Frontal cortex (tissue), 4 donors: ENCODE measurements around the gene S100PBP. TPM values are rescaled to one million over a fixed set of nuclear protein-coding genes. Genes with fewer than 3 reads are reported as not detected.

Experiments
- DNase-seq, 2 donors: peaks; one replicate each; pipeline ENCODE4 v3.0.0; 2012; ENCODE audit warnings: low spot score in 2 of 2
- FAIRE-seq: peaks from 2 replicates; lab custom pipeline; 2012; peaks lifted over from hg19 to GRCh38; lab: Jason Lieb, UNC
- total RNA-seq: library from RNA; depleted of rRNA; stranded (reverse); fragments of >200 nt; gene quantifications from one replicate; pipeline ENCODE4 v1.2.3, GENCODE V29; 2014
- donor health status: control.
- donor health status: control.
- donor health status: control.

S100PBP gene
- total RNA-seq, 1 donor from 2014 or later, result 42.4 TPM

DNA sequence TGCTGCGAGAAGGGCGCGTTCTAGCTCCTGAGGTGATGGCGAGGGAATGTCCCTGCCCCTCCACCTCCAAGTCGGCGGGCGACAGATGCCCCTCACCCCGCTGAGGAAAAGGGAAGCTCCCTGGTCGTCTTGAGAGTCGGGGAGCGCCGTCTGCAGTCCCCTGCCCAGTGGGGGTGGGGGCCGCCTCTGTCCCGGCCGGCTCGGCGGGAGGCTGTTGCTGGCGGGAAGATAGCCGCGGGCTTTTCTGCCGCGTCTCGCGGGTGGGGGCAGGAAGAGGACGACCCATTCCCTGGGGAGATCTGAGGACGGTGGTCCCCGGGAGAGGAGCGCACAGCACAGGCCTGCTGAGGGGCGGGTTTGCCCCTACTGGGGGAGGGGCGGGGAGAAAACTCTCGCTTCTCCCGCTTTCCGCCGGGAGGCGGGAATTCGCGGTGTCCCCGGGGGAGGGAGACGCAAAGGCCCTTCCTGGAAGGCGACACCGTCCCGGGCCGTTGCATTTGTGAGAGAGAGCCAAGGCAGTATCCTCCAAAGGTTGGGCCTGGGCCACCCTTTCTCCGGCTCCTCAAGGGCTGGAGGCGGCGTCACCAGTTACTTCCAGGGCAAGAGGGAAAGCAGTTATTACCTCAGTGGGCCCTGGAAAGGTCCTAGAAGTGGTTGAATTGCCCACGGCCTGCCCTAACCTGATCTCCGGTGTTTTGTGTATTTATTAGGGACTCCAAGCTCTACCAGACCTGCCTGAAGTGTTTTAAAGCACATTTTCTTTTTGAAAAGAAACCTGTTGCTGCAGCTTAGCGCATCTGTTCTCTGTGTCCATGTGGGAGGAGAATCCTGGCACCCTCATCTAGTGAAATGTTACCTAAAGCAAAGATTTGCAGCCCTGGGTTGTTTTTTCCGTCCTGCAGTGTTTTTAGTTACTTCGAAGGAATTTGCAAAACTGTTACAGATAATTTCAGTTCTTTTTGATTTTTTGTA is 648 bp downstream of the S100PBP start:
- DNase-seq, result peak; percentile 44 to 56
- FAIRE-seq, result no peak

DNA sequence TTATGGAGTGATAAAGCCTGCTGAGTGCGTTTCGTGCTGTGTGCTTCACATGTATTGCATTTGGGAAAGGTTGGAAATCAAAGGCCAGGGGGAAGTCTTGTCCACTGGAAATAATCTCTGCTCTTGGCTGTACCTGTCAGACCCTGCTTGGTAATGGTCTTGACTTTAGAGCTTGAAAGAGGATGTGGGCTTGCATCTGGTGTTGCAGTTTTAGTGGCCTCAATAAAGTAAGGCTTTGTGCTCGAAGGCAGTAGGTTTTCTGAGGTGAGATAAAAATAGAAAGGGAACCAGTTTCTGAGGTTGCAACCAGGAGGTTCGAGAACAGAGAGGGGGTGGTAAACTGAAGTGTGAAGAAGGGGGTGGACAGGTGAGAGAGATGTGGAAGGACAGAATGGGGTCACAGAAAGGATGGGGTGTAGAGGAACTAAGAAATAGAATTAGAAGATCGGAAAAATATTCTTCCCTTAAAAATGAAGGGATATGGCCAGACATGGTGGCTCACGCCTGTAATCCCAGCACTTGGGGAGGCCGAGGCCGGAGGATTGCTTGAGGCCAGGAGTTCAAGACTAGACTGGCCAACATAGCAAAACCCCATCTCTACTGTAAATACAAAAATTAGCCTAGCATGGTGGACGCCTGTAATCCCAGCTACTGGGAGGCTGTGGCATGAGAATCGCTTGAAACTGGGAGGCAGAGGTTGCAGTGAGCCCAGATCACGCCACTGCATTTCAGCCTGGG is 1.5 kb downstream of the S100PBP start:
- FAIRE-seq, result no peak

DNA sequence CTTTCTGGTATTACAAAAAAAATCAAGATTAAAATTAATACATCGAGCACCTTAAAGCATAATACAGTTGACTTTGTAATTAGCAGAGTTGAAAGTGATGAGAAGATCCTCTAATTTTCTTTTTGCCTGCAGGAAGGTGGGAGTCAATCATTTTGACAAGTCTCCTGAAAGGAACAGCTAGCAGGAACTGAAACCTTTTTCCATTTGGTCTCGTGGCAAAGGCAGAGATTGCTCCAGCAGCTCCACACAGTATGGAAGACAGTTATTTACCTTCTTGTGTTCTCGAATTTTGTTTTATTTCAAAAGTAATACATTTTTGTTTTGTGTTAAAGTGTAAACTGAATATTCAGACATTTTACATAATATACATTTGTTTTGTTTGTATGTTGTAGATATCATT is 7.7 kb downstream of the S100PBP start:
- DNase-seq (no peak), FAIRE-seq (no peak)

More for the DNA sequence above, 1.5 kb downstream of the S100PBP start:
- DNase-seq, result no peak

- DNase-seq (no peak), FAIRE-seq (no peak)
These were observed 10.9 kb downstream of the S100PBP start for GRCh38 chr1:32828341-32828740.

- no peak for FAIRE-seq
- DNase-seq, result no peak
These were observed 12.8 kb downstream of the S100PBP start for GRCh38 chr1:32830092-32830852.

GRCh38 chr1:32831878-32832277 is 14.4 kb downstream of the S100PBP start:
- DNase-seq, result no peak
- no peak for FAIRE-seq

GRCh38 chr1:32848354-32849063 is 31.1 kb downstream of the S100PBP start:
- no peak for DNase-seq
- no peak for FAIRE-seq

DNA sequence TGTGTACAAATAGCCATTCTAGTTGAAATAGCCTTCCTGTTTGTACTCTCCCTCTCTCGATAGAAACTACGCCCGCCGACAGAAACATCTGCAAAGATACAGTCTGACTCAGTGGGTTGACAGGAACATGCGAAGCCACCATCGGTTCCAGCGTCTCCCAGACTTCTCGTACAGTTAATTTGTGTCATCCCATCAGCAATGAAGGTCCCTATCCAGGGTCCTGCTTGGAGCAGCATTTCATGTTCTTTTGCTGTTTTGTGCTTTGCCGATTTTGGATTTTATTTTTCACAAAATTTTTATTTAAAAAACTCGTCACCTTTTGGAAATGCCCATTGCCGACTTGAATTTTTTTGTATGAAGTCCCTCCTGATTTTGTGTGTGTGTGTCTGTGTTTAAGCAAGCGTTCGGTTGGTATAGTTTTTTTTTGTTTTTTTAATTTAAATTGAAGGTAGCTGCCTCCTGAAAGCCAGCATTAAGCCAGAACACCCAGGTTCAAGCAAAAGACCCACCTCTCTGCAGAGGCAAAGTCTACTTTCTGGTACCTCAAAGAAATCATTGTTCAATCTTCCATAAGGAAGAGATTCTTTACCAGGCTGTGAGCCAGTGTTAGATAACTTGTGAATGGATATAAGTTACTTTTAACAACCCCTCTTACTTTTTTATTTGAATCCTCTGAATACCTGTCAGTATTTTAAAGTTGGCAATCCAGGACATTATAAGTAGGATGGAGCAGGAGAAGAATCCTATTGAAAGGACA is 38.6 kb downstream of the S100PBP start:
- FAIRE-seq, result no peak
- no peak for DNase-seq

DNA sequence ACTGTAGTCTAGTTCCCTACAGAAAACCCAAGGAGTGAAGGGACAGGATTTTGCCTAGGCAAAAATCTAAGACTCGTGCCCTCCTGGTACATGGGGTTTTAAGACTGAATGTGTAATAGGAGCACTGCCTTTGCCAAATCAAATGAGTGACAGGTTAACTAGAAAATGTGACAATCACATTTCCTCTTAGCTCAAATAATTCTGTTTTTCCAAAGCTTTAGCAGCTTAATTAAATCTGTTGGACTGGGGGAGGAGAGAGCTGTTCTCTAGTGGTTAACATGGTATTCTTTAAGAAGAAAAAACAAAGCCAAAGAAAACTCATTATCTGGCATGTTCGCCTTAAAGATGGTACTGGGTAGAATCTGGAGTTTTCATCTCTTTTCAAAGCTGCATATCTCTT is 40.7 kb downstream of the S100PBP start:
- DNase-seq (no peak), FAIRE-seq (no peak)

GRCh38 chr1:32858791-32859190 is 41.3 kb downstream of the S100PBP start:
- DNase-seq, result no peak
- no peak for FAIRE-seq

DNA sequence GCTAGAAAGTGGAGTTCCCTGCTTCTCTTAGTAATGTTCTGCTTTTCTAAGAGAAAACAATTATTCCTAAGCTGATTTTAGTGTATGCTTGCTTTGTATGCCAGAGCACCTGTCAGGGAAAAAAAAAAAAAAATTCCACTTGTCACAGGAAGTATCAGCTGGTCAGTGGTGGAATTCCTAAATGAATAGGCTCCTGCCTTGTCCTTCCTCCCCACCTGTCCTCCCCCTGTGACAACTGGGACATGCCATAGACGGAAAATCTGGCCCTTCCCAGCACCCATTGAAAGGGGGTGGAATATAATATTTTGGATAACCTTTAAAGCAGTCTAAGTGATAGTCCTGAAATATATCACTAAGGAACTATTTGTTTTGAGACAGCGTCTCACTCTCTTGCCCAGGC is 42.5 kb downstream of the S100PBP start:
- DNase-seq (no peak), FAIRE-seq (no peak)

- DNase-seq (no peak), FAIRE-seq (no peak)
These were observed 43.1 kb downstream of the S100PBP start for GRCh38 chr1:32860566-32860965.

GRCh38 chr1:32861904-32862695 is 44.6 kb downstream of the S100PBP start:
- DNase-seq, result no peak

GRCh38 chr1:32863218-32863880 is 45.9 kb downstream of the S100PBP start:
- DNase-seq (no peak), FAIRE-seq (no peak)

More at GRCh38 chr1:32861904-32862695, 44.6 kb downstream of the S100PBP start:
- no peak for FAIRE-seq

GRCh38 chr1:32863881-32864245 is 46.4 kb downstream of the S100PBP start:
- DNase-seq, result no peak
- no peak for FAIRE-seq

- FAIRE-seq, result no peak
- DNase-seq, result no peak
These were observed 47.0 kb downstream of the S100PBP start for GRCh38 chr1:32864375-32865019.
